HCT116 (cell line): Measurements from ENCODE around the gene IFNL4.

ENCODE experiments used
- CTCF ChIP-seq, 3 experiments: fragments of 200-600 bp in 1 of 3; sonication (generic) in 1 of 3; IDR thresholded peaks in 2 of 3; conservative IDR thresholded peaks in 1 of 3; 2 replicates each; pipeline ENCODE4 v1.5.1; 2012 to 2017; ENCODE audit warnings: low read depth in 2 of 3, low read length in 2 of 3, antibody characterized with exemption in 1 of 3, borderline replicate concordance in 1 of 3, control low read depth in 1 of 3, mild to moderate bottlenecking in 1 of 3, mixed read lengths in 1 of 3, mixed run types in 1 of 3, moderate library complexity in 1 of 3; ENCODE audit not compliant: insufficient read depth in 1 of 3
- EGR1 ChIP-seq: IDR thresholded peaks from 2 replicates; pipeline ENCODE4 v1.6.1; 2012; ENCODE audit warnings: low read depth

GRCh38 chr19:39297931-39298634, 49.4 kb upstream of the IFNL4 start:
- TF ChIP-seq CTCF (IDR thresholded peaks at IDR 0.05 in 2 of 3, conservative IDR thresholded peaks at IDR 0.05 in 1 of 3; ENCODE audit: borderline replicate concordance in 1 of 3, insufficient read depth in 1 of 3, low read depth in 2 of 3, low read length in 2 of 3) (no peak), EGR1 (no peak)
